ENCODE measurements around the gene KSR2.

- TF ChIP-seq EZH2 (IDR thresholded peaks at IDR 0.05; ENCODE audit: borderline replicate concordance, low read depth, low read length, severe bottlenecking) (no peak), POLR2AphosphoS5 (IDR thresholded peaks at IDR 0.05; ENCODE audit: insufficient read depth, low read depth, low read length) (no peak), JUN (IDR thresholded peaks at IDR 0.05; ENCODE audit: borderline replicate concordance, insufficient read depth, insufficient read length, low read depth) (no peak), POLR2A (IDR thresholded peaks at IDR 0.05; ENCODE audit: low read depth, low read length) (no peak)
- TF ChIP-seq, protein P1, sequence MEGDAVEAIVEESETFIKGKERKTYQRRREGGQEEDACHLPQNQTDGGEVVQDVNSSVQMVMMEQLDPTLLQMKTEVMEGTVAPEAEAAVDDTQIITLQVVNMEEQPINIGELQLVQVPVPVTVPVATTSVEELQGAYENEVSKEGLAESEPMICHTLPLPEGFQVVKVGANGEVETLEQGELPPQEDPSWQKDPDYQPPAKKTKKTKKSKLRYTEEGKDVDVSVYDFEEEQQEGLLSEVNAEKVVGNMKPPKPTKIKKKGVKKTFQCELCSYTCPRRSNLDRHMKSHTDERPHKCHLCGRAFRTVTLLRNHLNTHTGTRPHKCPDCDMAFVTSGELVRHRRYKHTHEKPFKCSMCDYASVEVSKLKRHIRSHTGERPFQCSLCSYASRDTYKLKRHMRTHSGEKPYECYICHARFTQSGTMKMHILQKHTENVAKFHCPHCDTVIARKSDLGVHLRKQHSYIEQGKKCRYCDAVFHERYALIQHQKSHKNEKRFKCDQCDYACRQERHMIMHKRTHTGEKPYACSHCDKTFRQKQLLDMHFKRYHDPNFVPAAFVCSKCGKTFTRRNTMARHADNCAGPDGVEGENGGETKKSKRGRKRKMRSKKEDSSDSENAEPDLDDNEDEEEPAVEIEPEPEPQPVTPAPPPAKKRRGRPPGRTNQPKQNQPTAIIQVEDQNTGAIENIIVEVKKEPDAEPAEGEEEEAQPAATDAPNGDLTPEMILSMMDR (IDR thresholded peaks at IDR 0.05; ENCODE audit: extremely low read depth in 1 of 2, insufficient read depth in 1 of 2, low read depth in 1 of 2, low read length in 2 of 2): no peak
These were observed 466.6 kb downstream of the KSR2 start for GRCh38 chr12:117502233-117502632.

All from endothelial cell of umbilical vein (primary cell).